Gastroesophageal sphincter (tissue), 4 donors: Measurements from ENCODE around the gene FYN. TPM values are rescaled to one million over a fixed set of nuclear protein-coding genes. Genes with fewer than 3 reads are reported as not detected.
A peak's percentile ranks its signal among the peaks of the same experiment; 100 is the strongest.
"Not testable (repeated sequence)": the region's sequence is repeated elsewhere in the genome, so short reads cannot be mapped to it uniquely, and the experiment has no call there.

ENCODE experiments used
- ATAC-seq: fragments of 150-250 bp; one replicate; pipeline ENCODE4 v1.9.1; 2016; ENCODE audit warnings: mild to moderate bottlenecking, moderate library complexity
- H3K27ac ChIP-seq, 4 donors: fragments of 200-600 bp; sonication (generic) in 3 of 4; 1 replicate in 3 of 4; 2 replicates in 1 of 4; pipeline ENCODE4 v1.5.1; 2016 to 2019
- H3K27me3 ChIP-seq: fragments of 200-600 bp; sonication (generic); one replicate; pipeline ENCODE4 v1.5.1; 2019
- H3K36me3 ChIP-seq, 2 donors: fragments of 200-600 bp; sonication (generic); one replicate each; pipeline ENCODE4 v1.5.1; 2019; ENCODE audit warnings: control low read depth in 1 of 2
- H3K4me1 ChIP-seq, 3 donors: fragments of 200-600 bp; sonication (generic); 1 replicate in 2 of 3; 2 replicates in 1 of 3; pipeline ENCODE4 v1.5.1; 2016 to 2019; ENCODE audit warnings: control low read depth in 2 of 3
- H3K4me3 ChIP-seq, 2 donors: fragments of 200-600 bp; sonication (generic); one replicate each; pipeline ENCODE4 v1.5.1; 2019; ENCODE audit warnings: mild to moderate bottlenecking in 1 of 2, moderate library complexity in 1 of 2
- H3K9me3 ChIP-seq, 3 donors: fragments of 200-600 bp; sonication (generic); one replicate each; pipeline ENCODE4 v1.5.1; 2017 to 2019; ENCODE audit warnings: control low read depth in 2 of 3
- EP300 ChIP-seq: sonication (generic); formaldehyde crosslinking; IDR thresholded peaks from one replicate; pipeline ENCODE4 v1.6.1; 2017; ENCODE audit warnings: antibody characterized with exemption, mild to moderate bottlenecking
- POLR2A ChIP-seq, 2 donors: fragments of 450-650 bp; IDR thresholded peaks; one replicate each; pipeline ENCODE4 v1.6.1; 2017; ENCODE audit warnings: antibody characterized with exemption in 2 of 2, mild to moderate bottlenecking in 2 of 2, moderate library complexity in 1 of 2
- POLR2AphosphoS5 ChIP-seq: sonication (generic); formaldehyde crosslinking; IDR thresholded peaks from one replicate; pipeline ENCODE4 v1.6.1; 2017; ENCODE audit warnings: antibody characterized with exemption
- WGBS, 2 donors: methylation state at CpG; one replicate each; pipeline ENCODE4 v1.1.5; 2018; ENCODE audit warnings: low coverage in 1 of 2; 5-methylcytosine and 5-hydroxymethylcytosine counted together
- total RNA-seq, 4 donors: library from RNA; depleted of rRNA; stranded (reverse); fragments of >200 nt; gene quantifications; one replicate each; pipeline ENCODE4 v1.1.0, GENCODE V29; 2016
- TF ChIP-seq, protein P1 (sequence below), 4 experiments: fragments of 200-600 bp in 2 of 4; fragments of 450-650 bp in 2 of 4; sonication (generic) in 1 of 4; IDR thresholded peaks; one replicate each; pipeline ENCODE4 v1.5.1; 2017 to 2019; ENCODE audit warnings: antibody characterized with exemption in 4 of 4, mild to moderate bottlenecking in 2 of 4, moderate library complexity in 2 of 4

Gene FYN
- total RNA-seq, 4 donors from 2014 or later, result 58.6 to 101 (median 69.9) TPM

DNA sequence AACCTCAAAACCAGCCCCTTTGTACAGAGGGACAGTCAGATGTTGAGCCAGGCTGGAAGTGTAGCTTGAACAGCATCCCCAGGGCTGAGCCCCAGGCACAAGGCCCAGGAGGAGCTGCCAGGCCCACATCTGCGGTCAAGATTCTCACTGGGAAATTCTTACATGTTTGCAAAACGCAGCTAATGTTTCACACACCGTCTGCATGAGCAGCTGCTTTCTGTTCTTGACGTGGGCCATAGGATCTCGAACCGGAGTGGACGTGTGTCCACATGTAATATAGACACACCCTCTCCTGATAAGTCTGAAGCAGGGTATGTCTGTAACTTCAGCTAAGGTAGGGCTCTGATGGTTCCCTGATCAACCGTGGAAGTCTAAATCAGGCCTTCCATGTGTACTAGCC, 226.3 kb downstream of the FYN start:
- 48% methylated on average over 6 of the region's 8 CpGs; no CpG with 5 or more reads in 1 of the 2 donors for WGBS, 2 donors
- Histone ChIP-seq H3K9me3 (no peaks in the 10 kb centered on the region), H3K36me3 (no peaks in the 10 kb centered on the region), H3K4me3 (no peak overlapping the region), H3K27ac (peak overlapping the region in 2 of 4 donors; percentile 14 to 42), H3K27me3 (no peaks in the 10 kb centered on the region), H3K4me1 (peaks cover 0 to 7% (median 0%) of the 10 kb centered on the region in 3 donors)
- TF ChIP-seq, protein P1, sequence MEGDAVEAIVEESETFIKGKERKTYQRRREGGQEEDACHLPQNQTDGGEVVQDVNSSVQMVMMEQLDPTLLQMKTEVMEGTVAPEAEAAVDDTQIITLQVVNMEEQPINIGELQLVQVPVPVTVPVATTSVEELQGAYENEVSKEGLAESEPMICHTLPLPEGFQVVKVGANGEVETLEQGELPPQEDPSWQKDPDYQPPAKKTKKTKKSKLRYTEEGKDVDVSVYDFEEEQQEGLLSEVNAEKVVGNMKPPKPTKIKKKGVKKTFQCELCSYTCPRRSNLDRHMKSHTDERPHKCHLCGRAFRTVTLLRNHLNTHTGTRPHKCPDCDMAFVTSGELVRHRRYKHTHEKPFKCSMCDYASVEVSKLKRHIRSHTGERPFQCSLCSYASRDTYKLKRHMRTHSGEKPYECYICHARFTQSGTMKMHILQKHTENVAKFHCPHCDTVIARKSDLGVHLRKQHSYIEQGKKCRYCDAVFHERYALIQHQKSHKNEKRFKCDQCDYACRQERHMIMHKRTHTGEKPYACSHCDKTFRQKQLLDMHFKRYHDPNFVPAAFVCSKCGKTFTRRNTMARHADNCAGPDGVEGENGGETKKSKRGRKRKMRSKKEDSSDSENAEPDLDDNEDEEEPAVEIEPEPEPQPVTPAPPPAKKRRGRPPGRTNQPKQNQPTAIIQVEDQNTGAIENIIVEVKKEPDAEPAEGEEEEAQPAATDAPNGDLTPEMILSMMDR (IDR thresholded peaks at IDR 0.05), result no peak
- TF ChIP-seq POLR2AphosphoS5, result no peak
- TF ChIP-seq POLR2A (IDR thresholded peaks at IDR 0.05), result no peak
- TF ChIP-seq EP300, result no peak
- peak; percentile 42 for ATAC-seq

DNA sequence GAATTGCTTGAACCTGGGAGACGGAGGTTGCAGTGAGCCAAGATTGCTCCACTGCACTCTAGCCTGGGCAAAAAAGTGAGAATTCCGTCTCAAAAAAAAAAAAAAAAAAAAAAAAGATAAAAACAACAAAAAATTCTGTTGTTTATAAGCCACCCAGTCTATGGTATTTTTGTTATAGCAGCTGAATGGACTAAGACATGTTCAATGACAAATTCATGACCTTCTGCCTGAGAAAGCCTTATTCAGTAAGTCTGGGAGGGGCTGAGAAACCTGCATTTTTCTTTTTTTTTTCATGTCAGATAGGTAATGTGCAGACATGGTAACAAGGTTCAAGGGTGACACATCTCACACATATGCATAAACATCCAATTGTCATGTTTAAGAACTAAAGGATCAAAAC, 227.2 kb downstream of the FYN start:
- no peak for TF ChIP-seq EP300
- TF ChIP-seq POLR2A (IDR thresholded peaks at IDR 0.05), result no peak
- TF ChIP-seq POLR2AphosphoS5, result no peak
- TF ChIP-seq, protein P1 (IDR thresholded peaks at IDR 0.05), result no peak
- Histone ChIP-seq H3K36me3 (no peaks in the 10 kb centered on the region), H3K27me3 (no peaks in the 10 kb centered on the region), H3K4me1 (peaks cover 0 to 7% (median 0%) of the 10 kb centered on the region in 3 donors), H3K27ac (peak overlapping the region in 1 of 4 donors; percentile 14), H3K9me3 (no peaks in the 10 kb centered on the region), H3K4me3 (no peak overlapping the region)
- 50 to 100% methylated on average over 2 of the region's 2 CpGs for WGBS, 2 donors
- ATAC-seq, result no peak

DNA sequence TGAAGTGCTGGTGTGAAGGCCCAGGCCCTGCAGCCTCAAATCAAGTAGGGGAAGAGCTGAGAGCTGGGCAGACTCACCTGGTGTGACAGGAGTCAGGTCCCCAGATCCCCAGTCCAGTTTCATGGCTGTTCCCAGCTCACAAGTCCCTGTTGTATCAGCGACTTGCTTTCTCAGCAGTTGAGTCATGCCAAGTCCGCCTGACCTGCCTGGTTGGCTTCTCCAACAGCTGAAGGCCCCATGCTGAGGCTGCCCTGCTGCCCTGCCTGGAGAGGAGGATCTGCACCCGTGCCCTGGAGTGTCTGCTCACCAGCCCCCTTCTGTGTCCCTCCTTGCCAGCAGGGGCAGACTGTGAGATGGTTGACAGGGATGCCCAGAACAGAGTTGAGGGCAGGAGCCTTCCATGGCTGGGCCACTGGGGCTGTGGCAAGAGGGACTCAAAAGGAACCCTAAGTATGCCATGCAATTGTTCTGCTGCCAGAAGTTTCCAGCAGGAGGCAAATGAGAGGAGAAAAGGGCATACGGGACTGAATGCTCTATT, 228.3 kb downstream of the FYN start:
- TF ChIP-seq, protein P1 (IDR thresholded peaks at IDR 0.05), result no peak
- TF ChIP-seq POLR2A (IDR thresholded peaks at IDR 0.05) (no peak), EP300 (no peak), POLR2AphosphoS5 (no peak)
- peaks cover 0 to 7% (median 0%) of the 10 kb centered on the region in 3 donors for H3K4me1 ChIP-seq
- ATAC-seq, result no peak
- H3K9me3 ChIP-seq, result no peaks in the 10 kb centered on the region
- no peak overlapping the region for H3K4me3 ChIP-seq
- H3K27ac ChIP-seq, result no peak overlapping the region
- 100% methylated on average over 1 of the region's 4 CpGs; no CpG with 5 or more reads in 1 of the 2 donors for WGBS, 2 donors
- no peaks in the 10 kb centered on the region for H3K36me3 ChIP-seq
- H3K27me3 ChIP-seq, result no peaks in the 10 kb centered on the region

DNA sequence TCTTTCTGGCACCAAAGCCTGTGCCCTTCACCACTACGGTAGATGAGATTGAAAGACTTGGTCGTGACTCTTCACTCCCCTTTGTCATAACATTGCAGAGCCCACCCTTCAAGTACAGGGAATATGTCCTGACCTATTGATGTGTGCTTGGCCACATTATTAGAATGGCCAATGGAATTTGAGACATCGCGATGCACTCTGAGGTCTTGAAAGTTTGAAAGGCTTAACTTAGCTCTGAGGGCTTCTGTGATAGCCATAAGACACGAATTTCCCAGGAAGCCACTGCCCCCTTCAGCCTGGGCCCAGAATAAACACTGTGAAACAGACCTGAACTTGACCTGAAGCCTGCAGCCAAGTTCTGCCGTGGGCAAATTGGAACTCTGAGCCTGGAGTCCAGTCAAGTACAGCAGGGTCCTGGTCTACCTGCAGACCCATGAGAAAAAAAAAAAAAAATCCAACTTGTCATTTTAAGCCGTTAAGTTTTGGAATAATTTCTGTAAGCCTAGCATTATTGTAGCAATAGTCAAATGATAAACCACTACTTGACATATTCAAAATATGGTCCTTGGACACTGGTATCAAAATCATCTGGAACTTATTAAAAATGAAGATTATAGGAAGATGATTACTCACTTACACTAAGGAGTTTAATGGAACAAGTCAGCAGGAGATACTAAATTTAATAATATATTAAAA, 230.6 kb downstream of the FYN start:
- H3K9me3 ChIP-seq, result no peaks in the 10 kb centered on the region
- H3K4me1 ChIP-seq, result peaks cover 0 to 7% (median 0%) of the 10 kb centered on the region in 3 donors
- peak; percentile 76 for ATAC-seq
- H3K4me3 ChIP-seq, result no peak overlapping the region
- no peaks in the 10 kb centered on the region for H3K27me3 ChIP-seq
- 25 to 72% methylated on average over 2 to 5 of the region's 7 CpGs for WGBS, 2 donors
- H3K27ac ChIP-seq, result no peak overlapping the region
- TF ChIP-seq, protein P1 (IDR thresholded peaks at IDR 0.05), result peak; percentile 48 to 75 (median 70)
- no peak for TF ChIP-seq POLR2AphosphoS5
- H3K36me3 ChIP-seq, result no peaks in the 10 kb centered on the region

DNA sequence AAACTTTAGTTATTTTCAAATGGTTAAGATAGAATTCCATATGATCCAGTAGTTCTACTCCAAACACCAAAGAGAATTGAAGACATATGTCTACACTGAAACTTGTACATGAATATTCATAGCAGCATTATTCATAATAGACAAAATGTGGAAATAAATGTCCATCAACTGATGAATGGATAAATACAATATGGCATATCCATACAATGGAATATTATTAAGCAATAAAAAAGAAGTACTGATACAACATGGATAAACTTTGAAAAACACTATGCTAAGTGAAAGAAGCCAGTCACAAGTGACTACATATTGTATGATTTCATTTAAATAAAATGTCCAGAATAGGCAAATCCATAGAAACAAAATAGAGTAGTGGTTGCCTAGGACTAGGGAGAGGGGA, 234.0 kb downstream of the FYN start:
- no peak overlapping the region for H3K4me3 ChIP-seq
- H3K4me1 ChIP-seq, result peaks cover 0 to 7% (median 0%) of the 10 kb centered on the region in 3 donors
- H3K9me3 ChIP-seq, result no peaks in the 10 kb centered on the region
- no peaks in the 10 kb centered on the region for H3K27me3 ChIP-seq
- H3K27ac ChIP-seq, result no peak overlapping the region
- no peaks in the 10 kb centered on the region for H3K36me3 ChIP-seq
- TF ChIP-seq POLR2A (IDR thresholded peaks at IDR 0.05) (no peak), EP300 (no peak), POLR2AphosphoS5 (no peak)
- TF ChIP-seq, protein P1 (IDR thresholded peaks at IDR 0.05), result no peak
- no peak for ATAC-seq

DNA sequence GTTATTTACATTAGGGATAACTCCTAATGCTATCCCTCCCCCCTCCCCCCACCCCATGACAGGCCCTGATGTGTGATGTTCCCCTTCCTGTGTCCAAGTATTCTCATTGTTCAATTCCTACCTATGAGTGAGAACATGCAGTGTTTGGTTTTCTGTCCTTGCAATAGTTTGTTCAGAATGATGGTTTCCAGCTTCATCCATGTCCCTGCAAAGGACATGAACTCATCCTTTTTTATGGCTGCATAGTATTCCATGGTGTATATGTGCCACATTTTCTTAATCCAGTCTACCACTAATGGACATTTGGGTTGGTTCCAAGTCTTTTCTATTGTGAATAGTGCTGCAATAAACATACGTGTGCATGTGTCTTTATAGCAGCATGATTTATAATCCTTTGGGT, 238.3 kb downstream of the FYN start:
- H3K27me3 ChIP-seq, H3K27ac ChIP-seq, H3K4me1 ChIP-seq, ATAC-seq, H3K4me3 ChIP-seq, H3K9me3 ChIP-seq, H3K36me3 ChIP-seq: not testable (repeated sequence)
- WGBS, 2 donors, result 80% methylated on average over 1 of the region's 1 CpG; no CpG with 5 or more reads in 1 of the 2 donors
